Stimulated activated CD8-positive, alpha-beta memory T cell treated with anti-CD3 and anti-CD28 coated beads, Interleukin-4, amount 100 ng/mL, for 4 hours (primary cell): ENCODE measurements around the gene RBM48.
"Not testable (repeated sequence)": the region's sequence is repeated elsewhere in the genome, so short reads cannot be mapped to it uniquely, and the experiment has no call there.

Experiments used
- DNase-seq, 2 donors: peaks; one replicate each; pipeline ENCODE4 v3.0.0-alpha.2; 2020; ENCODE audit warnings: low read depth in 2 of 2, low spot score in 1 of 2

RBM48 gene

DNA sequence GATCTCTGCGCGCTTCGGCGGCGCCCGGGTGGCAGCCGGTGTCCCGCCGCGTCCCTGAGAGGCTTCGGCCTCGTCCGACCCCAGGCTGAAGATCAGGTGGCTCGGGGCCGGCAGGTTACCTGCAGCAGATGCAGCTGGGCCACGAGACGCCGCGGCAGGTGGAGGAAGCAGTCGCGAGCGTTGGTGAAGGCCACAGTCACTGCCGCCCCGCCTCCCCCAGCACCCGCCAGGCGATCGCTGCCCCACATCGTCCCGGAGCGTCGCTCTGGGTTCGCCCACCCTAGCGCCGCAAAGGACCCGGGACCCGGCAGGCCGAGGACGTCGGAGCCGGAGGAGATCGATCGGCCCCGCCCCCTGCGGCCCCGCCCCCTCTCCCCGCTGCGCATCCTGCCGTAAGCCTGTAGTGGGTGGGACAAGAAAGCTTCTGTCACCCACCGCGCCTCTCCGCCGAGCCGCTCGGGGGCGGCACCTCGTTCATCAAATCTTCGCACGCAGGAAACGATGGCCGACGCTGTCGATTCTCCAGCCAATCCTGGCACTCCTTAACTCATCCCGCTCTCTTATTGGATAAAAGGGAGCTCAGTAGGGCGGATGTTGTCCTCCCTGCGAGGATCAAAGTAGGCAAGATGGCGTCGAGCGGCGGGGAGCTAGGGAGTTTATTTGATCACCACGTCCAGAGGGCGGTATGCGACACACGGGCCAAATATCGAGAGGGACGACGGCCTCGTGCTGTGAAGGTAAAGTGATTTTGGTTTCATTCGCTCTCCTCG, at the start of gene RBM48, which contains the start of gene PEX1:
RBM48 (plus strand) TSS at position 608 of the 770 bp plus-strand sequence; CDS start at position 627, 19 bp downstream.
PEX1 (minus strand) TSS at position 333 of the 770 bp plus-strand sequence; CDS start at position 248, 85 bp downstream.
- peak; percentile 83 to 94 for DNase-seq

DNA sequence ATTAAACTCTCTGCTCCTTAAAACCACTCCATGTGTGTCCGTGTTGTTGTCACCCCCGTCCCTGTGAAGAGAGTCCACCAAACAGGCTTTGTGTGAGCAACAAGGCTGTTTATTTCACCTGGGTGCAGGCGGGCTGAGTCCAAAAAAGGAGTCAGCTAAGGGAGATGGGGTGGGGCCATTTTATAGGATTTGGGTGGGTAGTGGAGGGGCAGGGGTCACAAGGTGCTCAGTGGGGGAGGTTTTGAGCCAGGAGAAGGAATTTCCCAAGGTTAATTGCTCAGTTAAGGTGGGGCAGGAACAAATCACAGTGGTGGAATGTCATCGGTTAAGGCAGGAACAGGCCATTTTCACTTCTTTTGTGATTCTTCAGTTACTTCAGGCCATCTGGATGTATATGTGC, 49.4 kb upstream of the RBM48 start:
- not testable (repeated sequence) for DNase-seq

DNA sequence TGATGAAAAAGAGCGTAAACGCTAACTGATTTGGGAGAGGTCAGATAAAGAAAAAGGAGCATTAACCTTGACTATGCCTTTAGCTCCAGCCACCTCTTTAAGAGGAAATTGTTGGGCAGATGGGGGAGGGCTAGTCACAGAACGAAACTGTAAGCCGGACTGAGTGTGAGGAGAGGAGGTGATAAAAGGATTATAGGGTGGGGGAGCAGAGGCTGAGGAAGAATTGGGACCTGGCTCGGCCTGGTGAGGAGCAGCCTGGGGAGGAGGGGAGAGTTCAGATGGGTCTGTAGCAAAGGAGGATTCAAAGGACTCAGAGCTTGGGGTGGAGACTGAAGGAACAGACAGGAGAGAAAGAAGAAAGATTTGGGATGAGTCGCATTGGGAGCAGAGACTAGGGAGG, 45.0 kb upstream of the RBM48 start:
- DNase-seq = not testable (repeated sequence)

DNA sequence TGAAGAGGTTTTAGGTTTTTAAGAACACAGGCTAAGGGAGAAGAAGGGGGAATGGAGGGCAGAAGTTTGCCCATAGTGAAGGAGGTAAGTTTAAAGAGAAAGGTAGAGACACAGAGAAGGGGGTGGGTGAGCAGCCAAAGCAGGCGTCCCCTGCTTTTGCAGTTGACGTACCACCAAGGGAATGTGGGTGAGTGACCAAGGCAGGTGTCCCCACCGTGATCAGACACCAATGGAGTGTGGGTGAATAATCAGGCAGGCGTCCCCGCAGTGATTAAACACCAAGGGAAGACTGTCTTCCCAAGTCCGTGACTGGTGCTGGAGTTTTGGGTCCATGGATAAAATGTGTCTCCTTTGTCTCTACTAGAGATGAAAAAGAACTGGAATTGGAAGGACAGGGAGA, 44.4 kb upstream of the RBM48 start:
- DNase-seq = not testable (repeated sequence)

DNA sequence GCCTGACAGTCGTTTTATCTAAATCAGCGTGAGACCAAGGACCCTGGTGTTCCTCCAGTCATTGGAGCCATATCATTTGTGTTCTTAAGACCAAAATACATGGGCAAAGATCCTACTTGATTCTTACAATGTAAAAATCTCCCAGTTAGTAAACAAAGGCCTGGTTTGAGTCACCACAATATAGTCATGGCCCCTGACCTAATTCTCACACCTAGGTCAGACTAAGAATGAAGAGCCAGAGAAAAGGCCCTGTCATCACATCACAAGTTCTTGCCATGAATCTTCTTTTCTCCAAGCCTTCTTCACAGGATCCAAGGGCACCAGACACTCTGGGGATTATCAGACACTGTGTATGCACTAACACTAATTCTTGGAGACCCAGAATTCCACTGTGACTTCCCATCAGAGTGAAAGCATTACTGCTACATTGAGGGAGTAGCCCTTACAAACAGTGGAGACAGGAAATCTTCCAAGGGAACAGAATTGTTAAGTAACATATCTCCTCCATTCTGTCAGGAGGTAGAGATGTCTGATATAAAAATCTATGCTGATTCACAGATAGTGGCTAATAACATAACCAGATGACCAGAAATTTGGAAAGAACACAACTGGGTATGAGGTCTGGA, 43.2 kb upstream of the RBM48 start:
- DNase-seq = no peak

DNA sequence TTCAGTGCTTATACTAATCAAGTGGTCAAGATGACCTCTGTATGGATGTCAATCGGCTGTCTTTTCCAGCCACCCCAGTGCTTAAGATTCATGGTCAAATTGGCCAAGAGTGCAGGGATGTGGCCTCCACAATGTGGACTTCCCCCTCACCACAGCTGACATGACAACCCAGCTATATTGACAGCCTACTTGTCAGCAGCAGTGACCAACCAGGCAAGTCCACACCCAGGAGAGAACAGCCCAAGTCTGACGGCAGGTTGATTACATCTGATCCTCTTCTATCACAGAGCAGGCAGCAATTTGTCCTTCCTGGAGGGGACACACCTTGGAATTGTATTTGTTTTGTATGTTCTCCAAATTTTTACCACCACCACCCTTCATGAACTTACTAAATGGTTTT, 42.6 kb upstream of the RBM48 start:
- DNase-seq = no peak

DNA sequence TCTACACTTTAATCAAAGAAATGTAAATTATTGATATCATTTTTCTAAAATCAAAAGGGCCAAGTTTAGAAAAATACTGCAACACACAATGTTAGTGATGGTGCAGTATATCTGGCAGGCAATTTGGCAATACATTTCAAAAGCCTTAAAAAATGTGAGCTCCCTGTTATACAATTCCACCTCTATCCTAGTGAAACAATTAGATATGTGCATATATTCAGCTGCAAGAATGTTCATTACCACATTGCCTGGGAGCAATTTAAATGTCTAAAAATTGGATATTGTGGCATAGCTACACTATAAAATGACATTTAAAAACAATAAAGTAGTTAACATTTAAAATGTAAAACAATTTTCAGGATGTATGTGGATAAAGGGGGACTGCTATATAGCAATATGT, 40.8 kb upstream of the RBM48 start:
- no peak for DNase-seq

DNA sequence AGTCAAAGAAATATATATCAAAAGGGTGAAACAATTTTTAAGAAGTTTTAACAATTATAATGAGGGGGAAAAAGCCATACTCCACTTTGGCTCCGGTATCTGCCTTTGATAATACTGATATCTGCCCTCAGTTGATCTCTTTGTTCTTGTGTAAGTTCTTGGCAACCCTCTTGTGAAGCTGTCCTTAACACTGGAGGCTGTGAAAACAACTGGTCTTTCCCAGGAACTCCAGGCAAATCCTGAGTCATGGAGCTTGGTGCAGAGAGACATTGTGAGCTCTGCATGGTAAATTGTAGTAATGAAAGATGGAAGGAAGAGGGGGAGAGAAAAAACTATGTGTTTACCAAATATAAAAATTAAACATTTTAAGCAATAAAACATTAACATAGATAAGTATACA, 39.0 kb upstream of the RBM48 start:
- no peak for DNase-seq

DNA sequence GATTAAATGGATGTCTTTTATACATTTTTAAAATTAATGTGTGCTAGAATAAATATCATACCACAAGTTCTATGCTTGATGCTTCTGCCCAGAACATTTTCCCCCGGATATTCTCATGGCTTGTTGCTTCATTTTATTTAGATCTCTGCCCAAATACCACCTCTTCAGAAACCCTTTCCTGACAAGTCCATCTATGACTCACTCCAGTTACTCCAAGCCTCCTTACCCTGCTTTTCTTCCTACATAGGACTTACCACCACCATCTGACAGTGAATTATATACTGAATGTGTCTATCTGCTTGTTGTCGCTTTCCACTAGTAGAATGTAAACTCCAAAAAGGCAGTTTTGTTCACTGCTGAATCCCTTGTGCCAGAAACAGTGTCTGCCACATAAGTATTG, 31.7 kb upstream of the RBM48 start:
- DNase-seq = no peak

DNA sequence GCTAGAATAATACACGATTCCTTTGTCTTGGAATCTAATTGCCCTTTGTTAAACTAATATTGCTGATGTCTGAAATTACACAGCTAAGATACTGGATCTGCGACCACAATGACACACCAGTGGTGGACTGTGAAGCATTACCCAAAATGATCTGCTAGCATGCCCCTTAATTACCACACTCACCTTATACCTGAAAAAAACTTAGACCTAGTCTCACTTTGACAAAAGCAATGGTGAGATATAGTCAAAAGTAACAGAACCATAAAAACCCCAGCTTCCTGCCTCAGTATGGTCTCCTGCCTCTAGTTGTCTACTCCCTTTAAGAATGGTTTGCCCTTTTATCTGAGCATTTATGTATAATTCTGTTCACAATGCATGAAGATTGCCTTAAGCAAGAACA, 30.0 kb upstream of the RBM48 start:
- no peak for DNase-seq

DNA sequence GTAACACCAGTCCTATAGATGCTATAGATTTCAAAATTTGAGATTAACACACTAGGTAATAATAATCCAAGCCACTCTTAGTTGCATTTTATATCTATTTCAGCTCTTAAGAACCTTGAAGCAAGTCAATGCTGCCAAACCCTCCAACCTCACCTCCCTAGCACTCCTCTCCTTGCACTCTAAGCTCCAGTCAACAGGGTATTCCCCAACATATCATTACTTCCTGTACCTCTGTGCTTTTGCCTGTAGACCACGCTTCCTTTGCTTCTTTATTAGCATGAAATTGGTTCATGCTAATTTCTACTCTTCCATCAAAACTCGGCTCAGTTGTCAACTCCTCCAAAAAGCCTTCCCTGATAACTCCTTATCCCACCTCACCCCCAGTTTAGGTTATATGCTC, 24.8 kb upstream of the RBM48 start:
- DNase-seq = no peak

DNA sequence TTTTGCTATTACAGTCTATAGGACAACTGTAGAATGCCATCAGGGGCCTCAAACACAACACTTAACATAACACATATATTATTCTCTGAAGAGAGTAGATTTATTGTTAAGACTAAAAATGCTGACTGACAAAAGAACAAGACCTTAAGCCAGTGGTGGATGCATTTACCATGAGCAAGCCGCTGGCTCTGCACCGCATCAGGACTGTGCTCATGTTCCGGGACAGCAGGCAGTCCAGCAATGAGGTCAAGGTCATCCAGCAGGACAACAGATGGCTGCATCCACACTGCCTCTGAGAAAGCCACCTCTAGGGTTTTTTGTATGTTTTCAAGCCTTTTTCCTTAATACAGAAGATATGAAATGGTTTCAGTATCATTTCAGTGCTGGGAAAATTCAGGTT, 24.0 kb upstream of the RBM48 start:
- no peak for DNase-seq

DNA sequence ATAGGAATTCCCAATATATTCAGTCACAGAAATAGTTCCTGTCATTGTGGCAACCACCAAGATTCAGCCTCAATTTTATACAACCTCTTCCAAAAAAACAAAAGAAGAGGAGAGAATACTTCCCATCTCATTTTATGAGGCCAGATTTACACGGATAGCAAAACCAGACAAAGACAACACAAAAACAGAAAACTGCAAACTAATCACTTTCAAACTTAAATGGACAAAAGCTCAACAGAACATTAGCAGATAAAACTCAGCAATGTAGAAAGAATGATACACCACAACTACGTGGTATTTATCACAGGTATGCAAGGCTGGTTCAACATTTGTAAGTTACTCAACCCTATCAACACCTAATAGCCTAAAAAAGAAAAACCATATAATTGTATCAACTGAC, 22.2 kb upstream of the RBM48 start:
- DNase-seq = no peak

DNA sequence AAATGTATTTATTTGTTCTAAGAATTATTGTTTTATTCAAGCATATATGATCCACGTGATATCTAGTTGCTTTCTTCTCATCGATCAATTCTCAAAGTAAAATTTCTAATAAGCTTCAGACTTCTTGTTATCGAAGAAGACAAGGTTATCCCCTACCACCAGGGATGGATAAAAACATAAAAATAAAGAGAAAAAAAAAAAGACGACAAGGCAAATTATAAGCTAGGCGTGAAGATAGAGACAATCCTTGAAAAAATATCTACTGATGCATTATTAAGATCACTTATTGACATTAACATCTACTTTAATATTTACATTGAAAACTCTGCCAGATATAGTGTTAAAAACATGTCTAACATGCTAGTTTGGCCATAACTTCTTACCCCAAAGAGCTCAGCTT, 19.6 kb upstream of the RBM48 start:
- DNase-seq = no peak

DNA sequence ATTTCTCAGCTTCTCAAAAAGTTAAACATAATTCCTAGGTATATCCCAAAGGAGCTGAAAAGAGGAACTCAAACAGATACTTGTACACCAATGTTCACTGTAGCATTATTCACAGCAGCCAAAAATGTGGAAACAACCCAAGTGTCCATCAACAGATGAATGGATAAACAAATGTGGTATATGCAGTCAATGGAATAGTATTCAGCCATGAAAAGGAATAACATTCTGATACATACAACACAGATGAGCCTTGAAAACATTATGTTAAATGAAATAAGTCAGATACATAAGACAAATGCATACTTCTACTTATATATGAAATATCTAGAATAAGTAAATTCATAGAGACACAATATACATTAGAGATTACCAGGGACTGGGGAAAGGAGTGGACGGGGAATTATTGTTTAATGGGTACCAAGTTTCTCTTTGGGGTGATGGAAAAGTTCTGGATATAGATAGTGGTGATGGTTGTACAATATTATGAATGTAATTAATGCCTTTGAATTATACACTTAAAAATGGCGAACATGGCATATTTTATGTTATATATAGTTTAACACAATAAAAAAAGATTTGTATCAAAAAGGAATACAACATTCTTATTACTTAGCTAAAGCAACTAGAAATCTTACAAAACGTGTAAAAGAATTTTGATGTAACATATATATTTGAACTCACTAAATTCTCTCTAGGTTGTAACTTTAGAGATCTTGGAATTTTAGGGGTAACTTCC, 15.3 kb upstream of the RBM48 start:
- no peak for DNase-seq

DNA sequence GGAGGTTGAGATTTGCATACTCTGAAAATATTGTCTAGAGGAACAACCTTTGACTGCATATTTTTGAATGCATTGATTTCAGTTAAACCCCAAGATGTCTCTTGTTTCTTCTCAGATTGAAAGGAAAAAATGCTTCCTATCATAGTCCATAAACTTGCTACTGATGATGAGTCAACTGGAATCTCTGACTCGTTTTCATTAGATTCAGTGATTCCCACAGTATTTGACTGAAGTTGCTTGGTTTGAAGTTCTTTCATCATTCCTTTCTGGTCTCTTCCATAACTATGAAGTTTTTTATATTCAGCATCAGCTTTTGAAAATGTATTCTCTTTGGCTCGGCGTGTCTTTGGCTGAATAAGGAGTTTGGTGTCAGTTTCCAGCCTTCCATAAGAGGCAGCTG, 11.0 kb upstream of the RBM48 start:
- DNase-seq = no peak

DNA sequence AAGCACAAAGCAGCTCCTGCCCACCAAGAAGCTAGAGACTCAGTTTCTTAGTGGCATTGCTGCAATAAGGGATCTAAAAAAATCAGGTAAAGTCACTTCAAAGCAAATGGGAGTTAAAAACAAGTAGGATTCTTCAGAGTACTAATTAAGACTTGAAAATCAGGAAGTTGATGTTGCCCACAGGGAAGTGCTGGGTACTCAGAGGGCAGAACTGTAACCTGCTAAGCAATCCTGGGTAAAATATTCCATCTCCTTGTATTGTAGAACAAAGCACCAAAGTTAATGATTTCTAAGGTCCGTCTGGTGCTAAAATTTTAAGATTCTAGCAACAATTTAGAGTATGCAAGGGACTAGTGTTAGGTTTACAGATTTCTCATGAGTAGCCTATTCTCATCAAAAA, 8.6 kb upstream of the RBM48 start:
- DNase-seq = no peak

DNA sequence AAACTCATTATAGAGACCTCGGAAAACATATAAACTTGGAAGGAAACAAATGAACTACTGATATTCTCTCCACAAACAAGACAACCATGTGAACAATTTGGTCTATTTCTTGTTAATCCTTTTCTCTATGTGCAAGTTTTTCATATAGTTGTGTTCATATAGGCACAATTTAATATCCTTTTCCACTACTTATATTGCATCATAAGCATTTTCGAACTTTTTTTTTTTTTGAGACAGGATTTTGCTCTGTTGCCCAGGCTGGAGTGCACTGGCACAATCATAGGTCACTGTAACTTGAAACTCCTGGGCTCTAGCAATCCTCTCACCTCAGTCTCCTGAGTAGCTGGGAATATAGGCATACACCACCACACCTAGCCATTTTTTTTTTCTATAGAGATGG, 5.5 kb upstream of the RBM48 start:
- no peak for DNase-seq

DNA sequence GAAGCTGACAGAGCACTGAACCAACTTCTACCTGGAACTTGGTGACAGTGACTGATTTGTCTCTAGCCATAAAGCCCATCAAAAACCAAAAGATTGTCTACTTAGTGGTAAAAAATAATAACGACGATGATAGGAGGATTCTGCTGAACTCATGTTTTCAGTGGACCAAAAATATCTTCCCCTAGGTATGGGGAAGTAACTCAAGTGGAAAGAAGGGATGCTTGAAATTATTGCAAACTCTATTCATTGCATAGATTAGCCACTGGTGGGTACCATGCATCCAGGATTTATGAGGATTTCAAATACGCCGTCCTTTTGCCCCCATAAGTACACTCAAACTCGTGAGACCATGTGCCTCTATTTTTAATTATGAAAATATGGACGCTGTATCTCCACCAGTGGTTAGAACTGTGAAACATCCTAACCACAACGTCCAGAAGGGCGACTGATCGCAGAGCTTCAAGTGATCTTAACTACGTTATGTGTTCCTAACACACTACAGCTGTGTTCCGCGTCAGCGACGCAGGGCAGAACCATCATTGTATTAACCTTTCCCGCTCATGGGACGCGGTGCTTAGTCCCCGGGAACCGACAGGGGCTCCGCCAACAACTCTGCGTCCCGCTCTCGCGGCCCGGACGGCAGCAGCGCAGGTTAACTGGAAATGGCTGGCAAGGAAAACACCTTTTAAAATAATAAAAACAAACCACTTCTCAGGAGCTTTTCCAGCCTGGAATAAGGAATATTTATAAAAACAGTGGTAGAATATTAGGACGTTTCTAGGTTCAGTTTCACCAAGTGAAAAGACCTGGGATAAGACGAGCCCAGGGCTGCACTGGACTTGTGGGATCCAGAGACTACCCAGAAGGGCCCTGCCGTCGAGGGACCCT, 1.1 kb upstream of the RBM48 start:
- DNase-seq = peak; percentile 6 to 9

DNA sequence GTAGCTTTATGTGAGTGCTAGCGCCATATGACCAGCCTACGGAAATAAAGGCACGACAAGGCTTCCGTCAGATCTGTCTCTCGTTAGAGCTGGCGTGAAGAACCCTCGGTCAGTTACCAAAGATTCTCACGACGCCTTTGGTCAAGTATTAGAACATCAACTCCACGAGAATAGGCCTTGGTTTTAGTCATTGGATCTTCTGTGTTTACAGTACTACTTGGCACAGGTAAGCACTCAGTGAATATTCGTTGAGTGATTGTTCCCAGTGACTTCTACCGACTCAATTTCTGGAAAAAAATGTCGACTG, 316 bp downstream of the RBM48 start:
- no peak for DNase-seq

DNA sequence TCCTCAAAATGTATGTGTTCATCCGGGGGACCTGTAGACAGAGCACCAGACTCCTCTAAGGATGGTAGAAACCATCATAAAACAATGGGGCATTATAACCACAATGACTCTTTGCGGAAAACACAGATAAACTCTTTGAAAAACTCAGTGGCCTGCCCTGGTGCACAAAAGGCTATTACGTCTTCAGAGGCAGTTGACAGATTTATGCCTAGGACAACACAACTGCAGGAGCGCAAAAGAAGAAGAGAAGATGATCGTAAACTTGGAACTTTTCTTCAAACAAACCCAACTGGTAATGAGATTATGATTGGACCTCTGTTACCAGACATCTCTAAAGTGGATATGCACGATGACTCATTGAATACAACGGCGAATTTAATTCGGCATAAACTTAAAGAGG, 6.0 kb downstream of the RBM48 start:
- no peak for DNase-seq
